DMS53 treated with DMSO at 0.1 percent for 48 hours (cell line): ENCODE data around the gene UGT1A8.
"Not testable (repeated sequence)": the region's sequence is repeated elsewhere in the genome, so short reads cannot be mapped to it uniquely, and the experiment has no call there.

Experiments used
- DNase-seq: peaks from one replicate; lab custom pipeline; 2025; ENCODE audit not compliant: unreplicated experiment; lab: John Stamatoyannopoulos, UW

The UGT1A8 gene

DNA sequence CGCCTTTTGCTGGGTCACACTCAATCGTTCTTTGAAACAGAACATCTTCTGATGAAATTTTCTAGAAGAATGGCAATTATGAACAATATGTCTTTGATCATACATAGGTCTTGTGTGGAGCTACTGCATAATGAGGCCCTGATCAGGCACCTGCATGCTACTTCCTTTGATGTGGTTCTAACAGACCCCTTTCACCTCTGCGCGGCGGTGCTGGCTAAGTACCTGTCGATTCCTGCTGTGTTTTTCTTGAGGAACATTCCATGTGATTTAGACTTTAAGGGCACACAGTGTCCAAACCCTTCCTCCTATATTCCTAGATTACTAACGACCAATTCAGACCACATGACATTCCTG, 95.8 kb downstream of the UGT1A8 start:
- DNase-seq: no peak

DNA sequence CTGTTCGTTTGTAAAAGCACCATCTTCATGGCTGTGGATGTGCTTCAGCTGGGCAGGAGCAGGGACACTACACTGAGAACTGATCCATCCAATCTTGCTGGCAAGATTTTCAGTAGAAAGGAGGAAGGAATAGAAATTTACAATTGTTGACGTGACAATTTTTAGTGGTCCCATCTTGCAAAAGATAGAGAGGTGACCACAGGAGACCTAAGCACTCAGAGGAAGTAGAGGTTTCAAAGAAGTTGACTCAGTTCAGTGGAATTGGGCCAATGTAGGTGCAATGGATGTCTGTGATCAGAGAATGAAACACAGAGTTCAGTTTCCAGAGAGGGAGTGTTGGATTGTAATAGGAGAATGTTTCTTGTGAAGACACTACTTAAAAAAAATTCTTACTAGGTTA, 96.7 kb downstream of the UGT1A8 start:
- no peak for DNase-seq

DNA sequence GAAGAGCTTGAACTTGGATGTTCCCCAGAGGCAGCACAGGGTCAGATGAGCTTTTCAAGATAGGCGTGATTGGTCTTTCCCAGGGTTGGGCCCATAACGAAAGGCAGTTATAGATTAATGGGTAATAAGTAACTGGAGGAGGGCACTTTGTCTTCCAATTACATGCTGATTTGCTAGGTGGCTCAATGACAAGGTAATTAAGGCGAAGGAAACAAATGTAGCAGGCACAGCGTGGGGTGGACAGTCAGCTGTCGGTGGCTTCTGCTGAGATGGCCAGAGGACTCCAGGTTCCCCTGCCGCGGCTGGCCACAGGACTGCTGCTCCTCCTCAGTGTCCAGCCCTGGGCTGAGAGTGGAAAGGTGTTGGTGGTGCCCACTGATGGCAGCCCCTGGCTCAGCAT, 101.1 kb downstream of the UGT1A8 start, which contains the start of gene UGT1A4:
UGT1A4 (plus strand) TSS at position 185 of the 400 bp plus-strand sequence; CDS start at position 270, 85 bp downstream.
- DNase-seq: no peak

DNA sequence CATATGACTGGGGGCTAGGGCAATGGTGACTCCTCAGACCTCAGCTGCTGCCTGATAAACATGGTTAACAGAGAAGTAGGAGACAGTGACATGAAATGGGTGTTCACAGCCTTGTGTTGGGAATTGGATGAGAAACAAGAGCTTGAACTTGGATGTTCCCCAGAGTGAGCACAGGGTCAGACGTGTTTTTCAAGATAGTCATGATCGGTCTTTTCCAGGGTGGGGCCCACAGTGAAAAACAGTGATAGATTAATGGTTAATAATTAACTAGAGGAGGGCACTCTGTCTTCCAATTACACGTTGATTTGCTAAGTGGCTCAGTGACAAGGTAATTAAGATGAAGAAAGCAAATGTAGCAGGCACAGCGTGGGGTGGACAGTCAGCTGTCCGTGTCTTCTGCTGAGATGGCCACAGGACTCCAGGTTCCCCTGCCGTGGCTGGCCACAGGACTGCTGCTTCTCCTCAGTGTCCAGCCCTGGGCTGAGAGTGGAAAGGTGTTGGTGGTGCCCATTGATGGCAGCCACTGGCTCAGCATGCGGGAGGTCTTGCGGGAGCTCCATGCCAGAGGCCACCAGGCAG, 111.4 kb downstream of the UGT1A8 start, which contains the start of gene UGT1A3:
UGT1A3 (plus strand) TSS at position 320 of the 579 bp plus-strand sequence; CDS start at position 405, 85 bp downstream.
- DNase-seq: no peak

DNA sequence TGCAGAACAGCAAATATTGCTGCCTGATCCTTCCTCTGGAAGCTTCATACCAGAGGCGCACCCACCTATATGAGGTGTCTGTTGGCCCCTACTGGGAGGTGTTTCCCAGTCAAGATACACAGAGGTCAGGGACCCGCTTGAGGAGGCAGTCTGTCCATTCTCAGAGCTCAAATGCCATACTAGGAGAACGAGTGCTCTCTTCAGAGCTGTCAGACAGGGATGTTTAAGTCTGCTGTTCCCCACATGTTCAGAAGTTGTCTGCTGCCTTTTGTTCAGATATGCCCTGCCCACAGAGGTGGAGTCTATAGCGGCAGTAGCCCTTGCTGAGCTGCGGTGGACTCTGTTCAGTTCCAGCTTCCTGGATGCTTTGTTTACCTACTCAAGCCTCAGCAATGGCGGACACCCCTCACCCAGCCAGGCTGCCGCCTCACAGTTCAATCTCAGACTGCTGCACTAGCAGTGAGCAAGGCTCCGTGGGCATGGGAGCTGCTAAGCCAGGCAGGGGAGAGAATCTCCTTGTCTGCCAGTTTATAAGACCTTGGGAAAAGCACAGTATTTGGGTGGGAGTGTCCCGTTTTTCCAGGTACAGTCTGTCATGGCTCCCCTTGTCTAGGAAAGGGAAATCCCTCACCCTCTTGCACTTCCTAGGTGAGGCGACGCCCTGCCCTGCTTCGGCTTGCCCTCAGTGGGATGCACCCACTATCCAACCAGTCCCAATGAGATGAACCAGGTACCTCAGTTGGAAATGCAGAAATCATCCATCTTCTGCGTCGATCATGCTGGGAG, 119.6 kb downstream of the UGT1A8 start:
- DNase-seq: not testable (repeated sequence)

DNA sequence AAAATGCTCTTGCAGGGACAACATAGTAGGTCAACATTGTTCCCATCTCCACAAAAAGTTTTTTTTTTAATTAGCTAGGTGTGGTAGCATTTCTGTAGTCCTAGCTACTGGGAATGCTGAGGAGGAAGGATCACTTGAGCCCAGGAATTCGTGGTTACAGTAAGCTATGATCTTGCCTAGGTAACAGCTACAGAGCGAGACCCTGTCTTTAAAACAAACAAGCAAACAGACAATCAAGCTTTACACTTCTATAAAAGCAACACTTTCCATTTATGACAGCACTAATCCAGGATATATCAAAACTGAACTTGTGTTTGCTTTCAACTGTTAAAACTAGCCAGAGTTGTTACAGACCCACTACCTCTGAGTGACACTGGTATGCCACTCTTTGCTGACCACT, 123.4 kb downstream of the UGT1A8 start:
- DNase-seq: no peak

DNA sequence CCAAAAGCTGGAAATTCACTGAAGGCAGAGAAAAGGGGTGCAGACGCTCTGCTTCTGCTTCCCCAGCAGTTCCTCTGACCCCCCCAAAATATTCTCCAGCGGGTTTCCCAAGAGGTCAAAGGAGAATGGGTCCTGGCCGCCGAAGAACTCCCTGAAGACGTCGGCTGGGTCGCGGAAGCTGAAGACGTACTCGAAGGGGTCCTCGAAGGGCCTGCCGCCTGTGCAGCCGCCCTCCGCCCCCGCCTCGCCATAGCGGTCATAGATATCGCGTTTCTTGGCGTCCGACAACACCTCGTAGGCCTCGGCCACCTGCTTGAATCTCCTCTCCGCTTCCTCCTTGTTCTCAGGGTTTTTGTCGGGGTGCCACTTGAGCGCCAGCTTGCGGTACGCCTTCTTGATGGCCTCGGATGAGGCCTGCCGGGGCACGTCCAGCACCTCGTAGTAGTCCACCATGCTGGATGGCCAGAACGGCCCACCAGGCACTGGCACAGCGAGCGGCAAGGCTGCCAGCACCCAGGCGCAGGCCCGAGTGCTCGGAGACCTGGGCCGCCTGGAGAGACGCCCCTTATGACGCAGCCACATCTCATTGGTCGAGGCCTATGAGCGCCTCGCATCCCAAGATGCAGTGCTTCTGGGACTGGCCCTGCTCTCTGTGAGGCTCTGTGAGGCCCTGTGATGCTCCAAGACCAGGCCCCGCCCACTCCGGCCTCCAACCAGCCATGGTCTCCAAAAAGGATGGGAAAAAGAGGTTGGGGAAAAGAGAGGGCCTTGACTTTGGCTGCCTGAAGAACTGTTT, 126.2 kb downstream of the UGT1A8 start:
- no peak for DNase-seq

DNA sequence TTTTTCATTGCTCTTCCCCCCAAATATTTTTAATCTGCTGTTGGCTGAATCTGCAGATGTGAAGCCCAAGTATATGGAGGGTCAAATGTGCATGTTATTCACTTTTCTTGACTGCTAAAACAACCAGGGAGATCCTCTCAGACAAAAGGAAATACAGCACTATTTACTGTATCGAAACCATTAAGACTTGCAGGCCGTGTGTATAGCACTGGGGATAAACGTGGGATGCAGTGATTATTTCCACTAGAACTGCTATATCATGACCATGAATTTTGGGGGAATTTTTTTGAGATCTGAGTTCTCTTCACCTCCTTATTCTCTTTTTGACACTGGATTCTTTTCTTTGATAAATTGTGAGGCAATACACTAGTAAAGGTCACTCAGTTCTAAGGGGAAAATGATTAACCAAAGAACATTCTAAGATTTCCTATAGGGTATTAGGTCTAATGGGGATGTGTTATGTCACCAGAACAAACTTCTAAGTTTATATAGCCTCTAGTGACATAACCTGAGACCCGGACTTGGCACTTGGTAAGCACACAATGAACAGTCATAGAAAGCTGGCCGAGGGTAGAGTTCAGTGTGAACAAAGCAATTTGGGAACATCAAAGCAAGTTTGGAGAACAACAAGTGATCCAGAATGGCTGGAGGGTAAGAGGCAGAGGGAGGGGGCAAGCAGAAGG, 127.8 kb downstream of the UGT1A8 start:
- no peak for DNase-seq

DNA sequence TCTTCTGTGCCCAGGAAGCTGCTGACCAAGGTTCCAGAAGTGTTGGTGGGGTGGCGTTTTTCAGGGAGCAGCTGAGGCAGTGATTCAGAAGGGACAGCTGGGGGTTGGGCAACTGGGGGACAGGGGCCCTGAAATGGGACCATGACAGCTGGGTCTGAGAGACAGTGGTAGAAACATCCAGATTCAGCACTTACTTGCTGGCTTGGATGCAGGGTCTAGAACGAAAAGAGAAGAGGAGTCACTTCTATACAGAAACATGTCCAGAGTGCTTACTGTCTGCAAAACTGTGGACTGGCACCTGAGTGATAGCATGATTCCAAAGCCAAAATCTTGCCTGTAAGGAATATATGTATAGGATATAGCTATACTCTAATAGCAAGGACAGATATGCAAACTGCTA, 128.4 kb downstream of the UGT1A8 start:
- not testable (repeated sequence) for DNase-seq

DNA sequence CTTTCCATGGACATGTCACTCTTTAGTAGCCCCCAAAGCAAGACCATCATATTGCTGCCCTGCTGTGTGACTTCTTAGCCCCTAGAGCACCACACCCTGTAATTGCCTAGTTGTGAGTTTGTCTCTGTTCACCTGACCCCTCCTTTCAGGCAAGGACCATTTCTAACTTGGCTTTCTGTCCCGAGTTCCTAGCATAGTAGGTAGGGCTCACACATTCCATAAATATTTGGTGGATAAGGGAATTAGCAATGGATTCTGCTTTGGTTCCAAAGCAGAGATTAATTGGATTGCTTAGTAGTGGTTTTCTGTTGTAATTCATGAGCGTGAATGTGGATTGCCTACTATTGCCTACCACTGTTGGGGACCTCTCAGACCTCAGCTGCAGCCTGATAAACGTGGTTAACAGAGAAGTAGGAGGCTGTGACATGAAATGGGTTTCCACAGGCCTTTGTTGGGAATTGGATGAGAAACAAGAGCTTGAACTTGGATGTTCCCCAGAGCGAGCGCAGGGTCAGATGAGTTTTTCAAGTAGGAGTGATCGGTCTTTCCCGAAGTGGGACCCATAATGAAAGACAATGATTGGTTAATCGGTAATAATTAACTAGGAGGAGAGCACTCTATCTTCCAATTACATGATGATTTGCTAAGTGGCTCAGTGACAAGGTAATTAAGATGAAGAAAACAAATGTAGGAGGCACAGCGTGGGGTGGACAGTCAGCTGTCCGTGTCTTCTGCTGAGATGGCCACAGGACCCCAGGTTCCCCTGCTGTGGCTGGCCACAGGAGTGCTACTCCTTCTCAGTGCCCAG, 129.2 kb downstream of the UGT1A8 start:
- no peak for DNase-seq

DNA sequence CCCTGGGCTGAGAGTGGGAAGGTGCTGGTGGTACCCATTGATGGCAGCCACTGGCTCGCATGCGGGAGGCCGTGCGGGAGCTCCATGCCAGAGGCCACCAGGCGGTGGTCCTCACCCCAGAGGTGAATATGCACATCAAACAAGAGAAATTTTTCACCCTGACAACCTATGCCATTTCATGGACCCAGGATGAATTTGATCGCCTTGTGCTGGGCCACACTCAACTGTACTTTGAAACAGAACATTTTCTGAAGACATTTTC, 129.8 kb downstream of the UGT1A8 start:
- DNase-seq: no peak

DNA sequence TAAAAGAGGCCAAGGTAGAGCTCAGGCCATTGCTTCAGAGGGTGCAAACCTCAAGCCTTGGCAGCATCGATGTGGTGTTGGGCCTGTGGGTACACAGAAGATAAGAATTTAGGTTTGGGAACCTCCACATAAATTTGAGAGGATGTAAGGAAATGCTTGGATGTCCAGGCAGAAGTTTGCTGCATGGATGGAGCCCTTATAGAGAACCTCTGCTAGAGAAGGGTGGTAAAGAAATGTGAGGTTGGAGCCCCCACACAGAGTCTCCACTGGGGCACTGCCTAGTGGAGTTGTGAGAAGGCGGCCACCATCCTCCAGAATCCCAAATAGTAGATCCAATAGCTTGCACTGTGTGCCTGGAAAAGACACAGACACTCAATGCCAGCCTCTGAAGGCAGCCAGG, 133.3 kb downstream of the UGT1A8 start:
- DNase-seq: not testable (repeated sequence)

DNA sequence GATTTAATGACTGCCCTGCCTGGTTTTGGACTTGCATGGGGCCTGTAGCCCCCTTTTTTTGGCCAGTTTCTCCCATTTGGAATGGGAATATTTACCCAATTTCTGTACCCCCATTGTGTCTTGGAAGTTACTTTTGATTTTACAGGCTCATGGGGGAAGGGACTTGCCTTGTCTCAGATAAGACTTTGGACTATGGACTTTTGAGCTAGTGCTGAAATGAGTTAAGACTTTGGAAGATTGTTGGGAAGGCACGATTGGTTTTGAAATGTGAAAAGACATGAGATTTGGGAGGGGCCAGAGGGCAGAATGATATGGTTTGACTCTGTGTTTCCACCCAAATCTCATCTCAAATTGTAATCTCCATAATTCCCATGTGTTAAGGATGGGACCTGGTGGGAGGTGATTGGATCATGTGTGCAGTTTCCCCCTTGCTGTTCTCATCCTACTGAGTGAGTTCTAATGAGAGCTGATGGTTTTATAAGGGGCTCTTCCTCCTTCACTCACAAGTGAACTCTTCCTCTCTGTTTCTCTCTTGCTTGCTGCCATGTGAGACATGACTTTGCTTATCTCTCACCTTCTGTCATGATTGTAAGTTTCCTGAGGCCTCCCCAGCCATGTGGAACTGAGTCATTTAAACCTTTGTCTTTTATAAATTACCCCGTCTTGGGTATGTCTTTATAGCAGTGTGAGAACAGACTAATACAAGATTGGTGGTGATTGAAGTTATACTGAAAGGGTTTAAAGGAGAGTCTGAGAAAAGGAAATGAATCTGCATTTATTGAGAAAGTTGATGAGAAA, 134.0 kb downstream of the UGT1A8 start:
- DNase-seq: not testable (repeated sequence)

DNA sequence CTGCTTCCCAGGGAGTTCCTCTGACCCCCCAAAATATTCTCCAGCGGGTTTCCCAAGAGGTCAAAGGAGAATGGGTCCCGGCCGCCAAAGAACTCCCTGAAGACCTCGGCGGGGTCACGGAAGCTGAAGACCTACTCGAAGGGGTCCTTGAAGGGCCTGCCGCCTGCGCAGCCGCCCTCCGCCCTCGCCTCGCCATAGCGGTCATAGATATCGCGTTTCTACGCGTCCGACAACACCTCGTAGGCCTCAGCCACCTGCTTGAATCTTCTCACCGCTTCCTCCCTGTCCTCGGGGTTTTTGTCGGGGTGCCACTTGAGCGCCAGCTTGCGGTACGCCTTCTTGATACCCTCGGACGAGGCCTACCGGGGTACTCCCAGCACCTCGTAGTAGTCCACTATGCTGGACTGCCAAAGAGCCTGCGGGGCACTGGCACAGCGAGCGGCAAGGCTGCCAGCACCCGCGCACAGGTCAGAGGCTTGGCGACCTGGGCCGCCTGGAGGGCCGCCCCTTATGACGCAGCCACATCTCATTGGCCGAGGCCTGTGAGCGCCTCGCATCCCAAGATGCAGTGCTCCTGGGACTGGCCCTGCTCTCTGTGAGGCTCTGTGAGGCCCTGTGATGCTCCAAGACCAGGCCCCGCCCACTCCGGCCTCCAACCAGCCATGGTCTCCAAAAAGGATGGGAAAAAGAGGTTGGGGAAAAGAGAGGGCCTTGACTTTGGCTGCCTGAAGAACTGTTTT, 137.6 kb downstream of the UGT1A8 start:
- no peak for DNase-seq

DNA sequence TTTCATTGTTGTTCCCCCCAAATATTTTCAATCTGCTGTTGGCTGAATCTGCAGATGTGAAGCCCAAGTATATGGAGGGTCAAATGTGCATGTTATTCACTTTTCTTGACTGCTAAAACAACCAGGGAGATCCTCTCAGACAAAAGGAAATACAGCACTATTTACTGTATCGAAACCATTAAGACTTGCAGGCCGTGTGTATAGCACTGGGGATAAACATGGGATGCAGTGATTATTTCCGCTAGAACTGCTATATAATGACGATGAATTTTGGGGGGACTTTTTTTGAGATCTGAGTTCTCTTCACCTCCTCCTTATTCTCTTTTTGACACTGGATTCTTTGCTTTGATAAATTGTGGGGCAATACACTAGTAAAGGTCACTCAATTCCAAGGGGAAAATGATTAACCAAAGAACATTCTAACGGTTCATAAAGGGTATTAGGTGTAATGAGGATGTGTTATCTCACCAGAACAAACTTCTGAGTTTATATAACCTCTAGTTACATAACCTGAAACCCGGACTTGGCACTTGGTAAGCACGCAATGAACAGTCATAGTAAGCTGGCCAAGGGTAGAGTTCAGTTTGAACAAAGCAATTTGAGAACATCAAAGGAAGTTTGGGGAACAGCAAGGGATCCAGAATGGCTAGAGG, 139.1 kb downstream of the UGT1A8 start:
- DNase-seq: no peak

DNA sequence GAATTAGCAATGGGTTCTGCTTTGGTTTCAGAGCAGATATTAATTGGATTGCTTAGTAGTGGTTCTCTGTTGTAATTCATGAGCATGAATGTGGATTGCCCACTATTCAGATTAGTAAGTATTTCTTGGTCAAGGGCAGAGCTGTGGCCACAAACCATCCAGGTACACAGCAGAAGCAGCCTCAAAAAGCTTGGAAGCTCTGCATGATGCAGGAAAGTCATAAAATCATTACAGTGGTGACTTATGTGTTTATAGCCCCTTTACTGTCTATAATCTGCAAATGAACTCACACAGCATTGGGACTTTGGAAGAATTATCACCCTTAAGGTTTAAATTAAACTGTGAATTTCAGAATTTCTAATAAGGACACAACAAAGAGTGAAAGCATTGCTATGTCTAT, 140.7 kb downstream of the UGT1A8 start:
- DNase-seq: no peak

DNA sequence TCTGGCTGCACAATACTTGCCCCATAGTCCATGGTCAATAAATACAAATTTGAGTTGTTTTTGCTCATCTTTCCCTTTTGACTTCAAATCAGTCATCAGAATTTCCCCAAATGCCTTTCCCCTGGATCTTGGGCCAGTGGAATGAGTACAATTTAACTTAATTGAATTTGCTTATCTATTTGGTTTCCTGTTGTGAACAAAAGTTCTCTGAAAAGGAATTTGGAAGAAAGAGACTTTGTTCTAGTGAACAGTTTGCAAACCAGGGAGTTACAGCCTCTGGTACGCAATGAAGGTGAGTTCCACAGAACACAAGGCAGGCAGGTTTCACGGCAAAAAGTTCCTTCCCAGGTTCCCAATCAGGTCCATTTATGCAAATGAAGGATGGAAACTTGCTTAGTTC, 141.4 kb downstream of the UGT1A8 start:
- DNase-seq: no peak

DNA sequence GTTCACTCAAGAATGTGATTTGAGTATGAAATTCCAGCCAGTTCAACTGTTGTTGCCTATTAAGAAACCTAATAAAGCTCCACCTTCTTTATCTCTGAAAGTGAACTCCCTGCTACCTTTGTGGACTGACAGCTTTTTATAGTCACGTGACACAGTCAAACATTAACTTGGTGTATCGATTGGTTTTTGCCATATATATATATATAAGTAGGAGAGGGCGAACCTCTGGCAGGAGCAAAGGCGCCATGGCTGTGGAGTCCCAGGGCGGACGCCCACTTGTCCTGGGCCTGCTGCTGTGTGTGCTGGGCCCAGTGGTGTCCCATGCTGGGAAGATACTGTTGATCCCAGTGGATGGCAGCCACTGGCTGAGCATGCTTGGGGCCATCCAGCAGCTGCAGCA, 142.6 kb downstream of the UGT1A8 start, which contains the start of gene UGT1A1:
UGT1A1 (plus strand) TSS at position 228 of the 400 bp plus-strand sequence; CDS start at position 246, 18 bp downstream.
- DNase-seq: no peak
